ENCODE data around the gene LILRB4.
"Not testable (repeated sequence)": the region's sequence is repeated elsewhere in the genome, so short reads cannot be mapped to it uniquely, and the experiment has no call there.

LILRB4 gene

GRCh38 chr19:54626757-54627156 is 36.0 kb upstream of the LILRB4 start:
- H3K9ac ChIP-seq = no peak overlapping the region
- peaks cover 73 to 95% (median 91%) of the 10 kb centered on the region in 10 experiments for H3K4me1 ChIP-seq
- H3K4me3 ChIP-seq = peak overlapping the region in 1 of 10 experiments; percentile 29; a peak in 1 of 20 replicates
- no peaks in the 10 kb centered on the region for H3K27me3 ChIP-seq
- H3K36me3 ChIP-seq = peaks cover 0 to 14% (median 0%) of the 10 kb centered on the region in 11 experiments; a peak in 5 of 22 replicates
- no peak for TF ChIP-seq Cebpa-rat (IDR thresholded peaks at IDR 0.05)
- H3K27ac ChIP-seq = peak overlapping the region in 5 of 11 experiments; percentile 19 to 67 (median 33); a peak in 7 of 22 replicates
- H3K9me3 ChIP-seq (replicated peaks in 1 of 11) = peaks cover 0 to 9% (median 6%) of the 10 kb centered on the region in 11 experiments; a peak in 16 of 22 replicates
- peak overlapping the region in 9 of 11 experiments; percentile 16 to 98 (median 92); a peak in 15 of 22 replicates for H3K4me2 ChIP-seq
- H4K20me1 ChIP-seq = 0 out of 22 replicates have a peak, but pooled peaks cover 0 to under 1% (median 0%) of the 10 kb centered on the region in 11 experiments

- H3K4me3 ChIP-seq; H4K20me1 ChIP-seq; H3K9me3 ChIP-seq (replicated peaks in 1 of 11); H3K27me3 ChIP-seq: not testable (repeated sequence)
- Histone ChIP-seq H3K27ac (peak overlapping the region in 5 of 11 experiments; percentile 5 to 67 (median 40); a peak in 9 of 22 replicates), H3K9ac (peak overlapping the region in 4 of 11 experiments; percentile 13 to 44 (median 39); a peak in 4 of 22 replicates), H3K4me1 (peaks cover 78 to 99% (median 94%) of the 10 kb centered on the region in 10 experiments), H3K36me3 (peaks cover 0 to 26% (median 2%) of the 10 kb centered on the region in 11 experiments; a peak in 12 of 22 replicates), H3K4me2 (peak overlapping the region; percentile 80 to 99 (median 96))
These were observed 34.9 kb upstream of the LILRB4 start for GRCh38 chr19:54627912-54628311.

- peak within 1 kb of the TSS; percentile 80 to 99 (median 96) for H3K4me2 ChIP-seq
- not testable (repeated sequence) for H3K27me3 ChIP-seq; H3K9me3 ChIP-seq (replicated peaks in 1 of 11)
- peaks cover 0 to 50% (median 12%) of the 10 kb centered on the region in 11 experiments; a peak in 12 of 22 replicates for H3K36me3 ChIP-seq
- H3K4me1 ChIP-seq = peaks cover 78 to 94% (median 88%) of the 10 kb centered on the region in 10 experiments
- H3K27ac ChIP-seq = peak within 1 kb of the TSS; percentile 53 to 85 (median 78)
- peaks cover 0 to 20% (median 0%) of the 10 kb centered on the region in 11 experiments; a peak in 6 of 22 replicates for H4K20me1 ChIP-seq
- peak within 1 kb of the TSS; percentile 64 to 86 (median 74) for H3K9ac ChIP-seq
- peak within 1 kb of the TSS; percentile 39 to 76 (median 63) for H3K4me3 ChIP-seq
These were observed 32.5 kb upstream of the LILRB4 start, which contains the start of gene LILRB1 for GRCh38 chr19:54630262-54630661. LILRB1 (plus strand) TSS chr19:54630484; CDS start chr19:54631074, 590 bp downstream.

GRCh38 chr19:54630782-54631181 is 32.0 kb upstream of the LILRB4 start:
- peak overlapping the region; percentile 64 to 86 (median 74) for H3K9ac ChIP-seq
- peaks cover 0 to 9% (median 6%) of the 10 kb centered on the region in 11 experiments; a peak in 16 of 22 replicates for H3K9me3 ChIP-seq (replicated peaks in 1 of 11)
- TF ChIP-seq Cebpa-rat (IDR thresholded peaks at IDR 0.05) = no peak

DNA sequence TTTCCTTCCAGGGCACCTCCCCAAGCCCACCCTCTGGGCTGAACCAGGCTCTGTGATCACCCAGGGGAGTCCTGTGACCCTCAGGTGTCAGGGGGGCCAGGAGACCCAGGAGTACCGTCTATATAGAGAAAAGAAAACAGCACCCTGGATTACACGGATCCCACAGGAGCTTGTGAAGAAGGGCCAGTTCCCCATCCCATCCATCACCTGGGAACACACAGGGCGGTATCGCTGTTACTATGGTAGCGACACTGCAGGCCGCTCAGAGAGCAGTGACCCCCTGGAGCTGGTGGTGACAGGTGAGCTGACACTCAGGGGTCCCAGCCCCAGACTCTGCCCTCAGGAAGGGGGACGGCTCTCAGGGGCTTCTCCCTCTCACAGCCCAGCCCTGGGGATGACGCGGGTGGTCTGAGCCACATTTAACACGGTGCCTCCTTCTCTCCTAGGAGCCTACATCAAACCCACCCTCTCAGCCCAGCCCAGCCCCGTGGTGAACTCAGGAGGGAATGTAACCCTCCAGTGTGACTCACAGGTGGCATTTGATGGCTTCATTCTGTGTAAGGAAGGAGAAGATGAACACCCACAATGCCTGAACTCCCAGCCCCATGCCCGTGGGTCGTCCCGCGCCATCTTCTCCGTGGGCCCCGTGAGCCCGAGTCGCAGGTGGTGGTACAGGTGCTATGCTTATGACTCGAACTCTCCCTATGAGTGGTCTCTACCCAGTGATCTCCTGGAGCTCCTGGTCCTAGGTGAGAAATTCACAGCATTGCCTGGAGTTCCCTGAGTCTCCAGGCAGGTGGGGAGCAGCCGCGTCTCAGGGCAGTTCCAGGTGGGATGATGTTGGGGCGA is 31.1 kb upstream of the LILRB4 start:
- not testable (repeated sequence) for H3K9me3 ChIP-seq (replicated peaks in 1 of 11)
- Histone ChIP-seq H3K36me3 (peaks cover 0 to 62% (median 12%) of the 10 kb centered on the region in 11 experiments; a peak in 12 of 22 replicates), H3K27ac (peak overlapping the region in 10 of 11 experiments; percentile 55 to 85 (median 78); a peak in 20 of 22 replicates)

More at GRCh38 chr19:54630782-54631181, 32.0 kb upstream of the LILRB4 start:
- Histone ChIP-seq H3K27me3 (no peaks in the 10 kb centered on the region), H3K4me3 (peak overlapping the region; percentile 39 to 76 (median 63)), H4K20me1 (peaks cover 0 to 25% (median 0%) of the 10 kb centered on the region in 11 experiments; a peak in 6 of 22 replicates), H3K36me3 (peaks cover 0 to 55% (median 12%) of the 10 kb centered on the region in 11 experiments; a peak in 12 of 22 replicates), H3K4me1 (peaks cover 76 to 93% (median 87%) of the 10 kb centered on the region in 10 experiments), H3K27ac (peak overlapping the region; percentile 53 to 85 (median 78)), H3K4me2 (peak overlapping the region; percentile 80 to 99 (median 96))

DNA sequence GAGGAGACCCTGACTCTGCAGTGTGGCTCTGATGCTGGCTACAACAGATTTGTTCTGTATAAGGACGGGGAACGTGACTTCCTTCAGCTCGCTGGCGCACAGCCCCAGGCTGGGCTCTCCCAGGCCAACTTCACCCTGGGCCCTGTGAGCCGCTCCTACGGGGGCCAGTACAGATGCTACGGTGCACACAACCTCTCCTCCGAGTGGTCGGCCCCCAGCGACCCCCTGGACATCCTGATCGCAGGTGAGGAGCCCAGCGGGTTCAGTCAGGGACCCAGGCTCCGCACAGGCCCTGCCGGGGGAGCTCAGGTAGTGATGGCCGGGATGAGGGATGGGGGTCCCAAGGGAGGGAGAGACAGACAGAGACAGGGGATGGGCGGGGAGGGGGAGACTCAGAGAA is 30.3 kb upstream of the LILRB4 start:
- not testable (repeated sequence) for H3K9me3 ChIP-seq (replicated peaks in 1 of 11); H3K27me3 ChIP-seq
- H3K36me3 ChIP-seq = peaks cover 0 to 63% (median 12%) of the 10 kb centered on the region in 11 experiments; a peak in 12 of 22 replicates
- H3K4me2 ChIP-seq = peak overlapping the region; percentile 80 to 99 (median 96)
- peaks cover 0 to 25% (median 0%) of the 10 kb centered on the region in 11 experiments; a peak in 6 of 22 replicates for H4K20me1 ChIP-seq
- peak overlapping the region in 2 of 11 experiments; percentile 81 to 86; a peak in 5 of 22 replicates for H3K9ac ChIP-seq
- H3K4me3 ChIP-seq = peak overlapping the region in 6 of 10 experiments; percentile 19 to 76 (median 66); a peak in 8 of 20 replicates
- 0 out of 22 replicates have a peak overlapping the region, but pooled peaks of 1 of the 11 experiments have one; percentile 76 for H3K27ac ChIP-seq
- H3K4me1 ChIP-seq = peaks cover 68 to 78% (median 75%) of the 10 kb centered on the region in 10 experiments

More for the DNA sequence above, 31.1 kb upstream of the LILRB4 start:
- Histone ChIP-seq H3K4me2 (peak overlapping the region; percentile 80 to 99 (median 96)), H4K20me1 (peaks cover 0 to 25% (median 0%) of the 10 kb centered on the region in 11 experiments; a peak in 6 of 22 replicates), H3K4me1 (peaks cover 74 to 84% (median 83%) of the 10 kb centered on the region in 10 experiments), H3K4me3 (peak overlapping the region in 9 of 10 experiments; percentile 45 to 76 (median 63); a peak in 17 of 20 replicates), H3K9ac (peak overlapping the region in 10 of 11 experiments; percentile 67 to 86 (median 74); a peak in 17 of 22 replicates)
- not testable (repeated sequence) for H3K27me3 ChIP-seq

- H3K27me3 ChIP-seq = no peaks in the 10 kb centered on the region
- H3K4me2 ChIP-seq = peak overlapping the region; percentile 48 to 99 (median 93)
- H3K9ac ChIP-seq = peak overlapping the region in 6 of 11 experiments; percentile 2 to 86 (median 26); a peak in 6 of 22 replicates
- no peaks in the 10 kb centered on the region for H3K9me3 ChIP-seq (replicated peaks in 1 of 11)
- H3K27ac ChIP-seq = peak overlapping the region in 2 of 11 experiments; percentile 13 to 46; a peak in 4 of 22 replicates
- TF ChIP-seq Cebpa-rat (IDR thresholded peaks at IDR 0.05) = no peak
- H3K4me3 ChIP-seq = peak overlapping the region in 3 of 10 experiments; percentile 18 to 76 (median 64); a peak in 7 of 20 replicates
- peaks cover 0 to 63% (median 12%) of the 10 kb centered on the region in 11 experiments; a peak in 12 of 22 replicates for H3K36me3 ChIP-seq
- H4K20me1 ChIP-seq = peaks cover 0 to 25% (median 0%) of the 10 kb centered on the region in 11 experiments; a peak in 6 of 22 replicates
- H3K4me1 ChIP-seq = peaks cover 59 to 70% (median 66%) of the 10 kb centered on the region in 10 experiments
These were observed 29.4 kb upstream of the LILRB4 start for GRCh38 chr19:54633401-54633800.

- not testable (repeated sequence) for H3K4me3 ChIP-seq; H3K27ac ChIP-seq; H3K27me3 ChIP-seq; H3K9ac ChIP-seq; H3K9me3 ChIP-seq (replicated peaks in 1 of 11)
- peaks cover 0 to 25% (median 0%) of the 10 kb centered on the region in 11 experiments; a peak in 6 of 22 replicates for H4K20me1 ChIP-seq
- H3K36me3 ChIP-seq = peaks cover 0 to 61% (median 12%) of the 10 kb centered on the region in 11 experiments; a peak in 12 of 22 replicates
- peak overlapping the region in 3 of 11 experiments; percentile 56 to 60 (median 58); a peak in 2 of 22 replicates for H3K4me2 ChIP-seq
- peaks cover 34 to 46% (median 40%) of the 10 kb centered on the region in 10 experiments for H3K4me1 ChIP-seq
These were observed 26.7 kb upstream of the LILRB4 start for GRCh38 chr19:54636081-54636480.
